ENCODE measurements around the gene CLIC4.
"Not testable (repeated sequence)": the region's sequence is repeated elsewhere in the genome, so short reads cannot be mapped to it uniquely, and the experiment has no call there.

CLIC4 gene

GRCh38 chr1:24771574-24771973 is 26.3 kb downstream of the CLIC4 start:
- no peak for DNase-seq (ENCODE audit: low read depth in 2 of 3, low spot score in 1 of 3)

- DNase-seq (ENCODE audit: low read depth in 2 of 3, low spot score in 1 of 3): no peak
Measured at GRCh38 chr1:24773618-24774017, 28.4 kb downstream of the CLIC4 start.

GRCh38 chr1:24775348-24775747 is 30.1 kb downstream of the CLIC4 start:
- no peak for DNase-seq (ENCODE audit: low read depth in 2 of 3, low spot score in 1 of 3)

GRCh38 chr1:24775916-24776315 is 30.7 kb downstream of the CLIC4 start:
- DNase-seq (ENCODE audit: low read depth in 2 of 3, low spot score in 1 of 3): no peak

- no peak for DNase-seq (ENCODE audit: low read depth in 2 of 3, low spot score in 1 of 3)
Measured at GRCh38 chr1:24776821-24777220, 31.6 kb downstream of the CLIC4 start.

GRCh38 chr1:24778141-24778540 is 32.9 kb downstream of the CLIC4 start:
- no peak for DNase-seq (ENCODE audit: low read depth in 2 of 3, low spot score in 1 of 3)

- DNase-seq (ENCODE audit: low read depth in 2 of 3, low spot score in 1 of 3): not testable (repeated sequence)
Measured at GRCh38 chr1:24779199-24779598, 34.0 kb downstream of the CLIC4 start.

- no peak for DNase-seq (ENCODE audit: low read depth in 2 of 3, low spot score in 1 of 3)
Measured at GRCh38 chr1:24779689-24780464, 34.6 kb downstream of the CLIC4 start.

- not testable (repeated sequence) for DNase-seq (ENCODE audit: low read depth in 2 of 3, low spot score in 1 of 3)
Measured at GRCh38 chr1:24780626-24781025, 35.4 kb downstream of the CLIC4 start.

GRCh38 chr1:24782689-24783088 is 37.4 kb downstream of the CLIC4 start:
- no peak for DNase-seq (ENCODE audit: low read depth in 2 of 3, low spot score in 1 of 3)

GRCh38 chr1:24783713-24784112 is 38.5 kb downstream of the CLIC4 start:
- no peak for DNase-seq (ENCODE audit: low read depth in 2 of 3, low spot score in 1 of 3)

- no peak for DNase-seq (ENCODE audit: low read depth in 2 of 3, low spot score in 1 of 3)
Measured at GRCh38 chr1:24786191-24786590, 40.9 kb downstream of the CLIC4 start.

- DNase-seq (ENCODE audit: low read depth in 2 of 3, low spot score in 1 of 3): no peak
Measured at GRCh38 chr1:24790490-24790889, 45.2 kb downstream of the CLIC4 start.

GRCh38 chr1:24793447-24794129 is 48.3 kb downstream of the CLIC4 start:
- DNase-seq (ENCODE audit: low read depth in 2 of 3, low spot score in 1 of 3): no peak

GRCh38 chr1:24794130-24794502 is 48.9 kb downstream of the CLIC4 start:
- DNase-seq (ENCODE audit: low read depth in 2 of 3, low spot score in 1 of 3): not testable (repeated sequence)

GRCh38 chr1:24795236-24795635 is 50.0 kb downstream of the CLIC4 start:
- DNase-seq (ENCODE audit: low read depth in 2 of 3, low spot score in 1 of 3): no peak

GRCh38 chr1:24796524-24796923 is 51.3 kb downstream of the CLIC4 start:
- DNase-seq (ENCODE audit: low read depth in 2 of 3, low spot score in 1 of 3): no peak

GRCh38 chr1:24799242-24799641 is 54.0 kb downstream of the CLIC4 start:
- not testable (repeated sequence) for DNase-seq (ENCODE audit: low read depth in 2 of 3, low spot score in 1 of 3)

- no peak for DNase-seq (ENCODE audit: low read depth in 2 of 3, low spot score in 1 of 3)
Measured at GRCh38 chr1:24801176-24801575, 55.9 kb downstream of the CLIC4 start.

GRCh38 chr1:24803220-24803619 is 58.0 kb downstream of the CLIC4 start:
- DNase-seq (ENCODE audit: low read depth in 2 of 3, low spot score in 1 of 3): no peak

- DNase-seq (ENCODE audit: low read depth in 2 of 3, low spot score in 1 of 3): no peak
Measured at GRCh38 chr1:24803987-24804530, 58.8 kb downstream of the CLIC4 start.

GRCh38 chr1:24805534-24806301 is 60.5 kb downstream of the CLIC4 start:
- DNase-seq (ENCODE audit: low read depth in 2 of 3, low spot score in 1 of 3): no peak

Measured in stimulated activated CD4-positive, alpha-beta T cell treated with anti-CD3 and anti-CD28 coated beads, Interleukin-12 subunit alpha, Interleukin-12 subunit beta, amount 100 ng/mL, for 48 hours (primary cell).